Measurements from ENCODE around the gene TP53I11. TPM values are rescaled to one million over a fixed set of nuclear protein-coding genes. Genes with fewer than 3 reads are reported as not detected.

TP53I11 gene
- total and polyA plus RNA-seq, 2 of the 13 experiments (the other 11 are each of a cell fraction or from before 2014, with no cell fraction given), result not detected

DNA sequence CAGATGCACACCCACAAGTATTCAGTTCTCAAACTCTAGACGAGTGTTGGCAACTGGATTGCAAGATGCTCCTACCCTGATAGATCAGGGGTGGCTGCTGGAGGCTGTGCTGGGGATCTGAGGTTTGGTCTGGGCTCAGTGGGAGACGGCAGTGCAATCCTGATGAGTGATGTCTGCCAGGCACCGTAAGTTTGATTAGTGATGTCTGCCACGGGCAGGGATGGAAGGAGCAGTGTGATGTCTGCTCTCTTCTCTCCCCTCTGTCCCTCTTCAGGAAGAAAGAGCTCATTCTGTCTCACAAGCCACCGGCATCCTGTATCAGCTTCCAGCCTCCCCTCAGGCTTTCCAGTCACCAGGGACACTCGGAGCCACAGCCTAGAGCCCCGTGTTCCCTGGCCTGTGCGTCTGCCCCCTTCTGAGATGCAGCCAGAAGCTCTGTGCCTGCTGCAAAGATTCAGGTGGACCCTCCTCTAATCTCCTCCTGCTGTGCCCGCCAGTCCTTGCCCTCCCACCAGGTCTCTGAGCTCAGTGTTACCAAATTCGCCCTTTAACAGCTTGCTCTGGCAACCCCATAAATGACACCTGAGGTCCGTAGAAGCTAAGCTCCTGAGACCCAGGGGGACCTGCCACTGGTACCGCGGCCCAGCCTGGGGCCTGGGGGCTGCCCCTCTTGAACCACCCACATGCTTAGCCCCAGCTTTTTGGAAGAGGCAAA lies 19.9 kb downstream of the TP53I11 start (continued):
- TF ChIP-seq SAFB2 (CRISPR knock-in tag; IDR thresholded peaks at IDR 0.05; ENCODE audit: borderline replicate concordance, low read depth), result no peak

DNA sequence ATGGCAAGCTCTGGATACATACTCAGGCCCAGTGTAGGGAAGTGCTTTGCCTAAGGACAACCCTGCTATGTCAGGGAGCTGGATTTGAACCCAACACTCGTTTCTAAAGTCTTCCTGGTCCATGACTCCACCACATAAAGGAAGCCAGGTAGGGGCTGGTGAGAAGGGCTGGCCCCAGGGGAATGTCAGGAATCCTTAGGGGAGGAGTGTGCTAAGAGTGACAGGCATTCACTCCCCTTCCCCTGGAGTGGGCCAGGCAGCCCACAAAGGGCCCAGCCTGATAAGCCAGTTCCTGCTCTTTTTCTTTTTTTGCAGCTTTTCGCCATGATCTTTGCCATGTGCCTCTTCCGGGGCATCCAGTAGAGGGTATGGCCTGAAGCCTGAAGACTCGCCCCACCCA lies 21.9 kb downstream of the TP53I11 start:
- H3K9me3 ChIP-seq (ENCODE audit: low read length), result no peaks in the 10 kb centered on the region
- WGBS (ENCODE audit: low lambda C conversion rate), result 0% methylated on average over 4 of the region's 4 CpGs
- H3K36me3 ChIP-seq (replicated peaks in 1 of 2; ENCODE audit: control insufficient read depth in 1 of 2, insufficient read depth in 2 of 2, low read length in 2 of 2), result no peaks in the 10 kb centered on the region
- H3K9ac ChIP-seq (ENCODE audit: insufficient read depth, low read depth, low read length), result no peak overlapping the region
- H3K4me2 ChIP-seq (ENCODE audit: low read depth, low read length), result no peak overlapping the region
- ChIA-PET POLR2A (no interaction called here), CTCF (ENCODE audit: low intra/inter-chr PET ratio, low total read pairs) (no interaction called here)
- ATAC-seq, result no peak
- H4K20me1 ChIP-seq (ENCODE audit: insufficient read depth, low read length), result 0 out of 2 replicates have a peak, but pooled peaks cover 3% of the 10 kb centered on the region
- no TSS peak for BruUV-seq (replicated peaks)
- no peak for DNase-seq (ENCODE audit: low spot score)
- no peak overlapping the region for H2AFZ ChIP-seq (ENCODE audit: low read length)
- intact Hi-C loops (cut with micrococcal nuclease; ENCODE audit: unreplicated experiment) (no loop called here), in situ Hi-C loops (cut with HindIII; ENCODE audit: extremely low pct_ligation_motif_present, low pct_unique_long_range_greater_than_20kb) (no loop called here)
- TF ChIP-seq GTF3A (CRISPR knock-in tag; conservative IDR thresholded peaks at IDR 0.05) (no peak), RBM39 (IDR thresholded peaks at IDR 0.05; ENCODE audit: low read depth, low read length, poor library complexity, severe bottlenecking) (no peak), IRX3 (CRISPR knock-in tag; IDR thresholded peaks at IDR 0.05; ENCODE audit: borderline replicate concordance, low read depth) (no peak), REXO4 (CRISPR knock-in tag; IDR thresholded peaks at IDR 0.05; ENCODE audit: borderline replicate concordance) (no peak), DMAP1 (CRISPR knock-in tag; IDR thresholded peaks at IDR 0.05) (no peak), ZMYM2 (CRISPR knock-in tag; IDR thresholded peaks at IDR 0.05) (no peak), TP53 (CRISPR knock-in tag; conservative IDR thresholded peaks at IDR 0.05) (no peak)
- peaks cover 9 to 16% of the 10 kb centered on the region in 2 experiments; a peak in 3 of 5 replicates for H3K27me3 ChIP-seq (ENCODE audit: control insufficient read depth in 1 of 2, insufficient read depth in 2 of 2, low read length in 2 of 2)
- no peak overlapping the region for H3K27ac ChIP-seq (ENCODE audit: extremely low read length, insufficient read depth, low read length)
- H3K4me1 ChIP-seq (ENCODE audit: insufficient read depth, low read length), result no peaks in the 10 kb centered on the region
- H3K79me2 ChIP-seq (ENCODE audit: insufficient read depth, low read length), result no peaks in the 10 kb centered on the region
- H3K4me3 ChIP-seq (replicated peaks in 1 of 3; ENCODE audit: insufficient read depth in 1 of 3, low read depth in 2 of 3, low read length in 3 of 3), result no peak overlapping the region
- no peak for FAIRE-seq

All from HepG2 (cell line).